Bronchial epithelial cell (primary cell): Measurements from ENCODE around the gene FLCN. TPM values are rescaled to one million over a fixed set of nuclear protein-coding genes. Genes with fewer than 3 reads are reported as not detected.

Source experiments
- DNase-seq: peaks from one replicate; pipeline ENCODE4 v3.0.0-alpha.2; 2010; ENCODE audit warnings: low read depth
- FAIRE-seq: peaks from 2 replicates; lab custom pipeline; 2011; peaks lifted over from hg19 to GRCh38; lab: Jason Lieb, UNC
- H3K27me3 ChIP-seq: 2 replicates; pipeline ENCODE4 v1.5.1; 2011; ENCODE audit warnings: low read length; ENCODE audit not compliant: control insufficient read depth, insufficient read depth
- H3K36me3 ChIP-seq: 2 replicates; pipeline ENCODE4 v1.5.1; 2011; ENCODE audit warnings: low read length; ENCODE audit not compliant: control insufficient read depth, insufficient read depth
- H3K4me3 ChIP-seq: 2 replicates; pipeline ENCODE4 v1.5.1; 2011; ENCODE audit warnings: mild to moderate bottlenecking, low read depth, low read length, control low read depth
- CTCF ChIP-seq: IDR thresholded peaks from 2 replicates; pipeline ENCODE4 v1.5.1; 2011; ENCODE audit warnings: mild to moderate bottlenecking, moderate library complexity, low read length, control low read depth, inconsistent platforms; ENCODE audit not compliant: insufficient read depth, severe bottlenecking
- total RNA-seq: library from RNA; depleted of rRNA; stranded (reverse); fragments of >200 nt; gene quantifications from 2 replicates; pipeline ENCODE4 v1.2.1, GENCODE V29; 2014

FLCN gene
- total RNA-seq, 1 donor from 2014 or later = 51.1 TPM

- DNase-seq (peak; percentile 44), FAIRE-seq (no peak)
- Histone ChIP-seq H3K4me3 (peak overlapping the region; percentile 62), H3K36me3 (no peaks in the 10 kb centered on the region), H3K27me3 (no peaks in the 10 kb centered on the region)
- TF ChIP-seq CTCF = no peak
Observed at GRCh38 chr17:17205368-17206123, 31.4 kb downstream of the FLCN start.

- no peak for FAIRE-seq
- Histone ChIP-seq H3K27me3 (no peaks in the 10 kb centered on the region), H3K36me3 (no peaks in the 10 kb centered on the region), H3K4me3 (peak overlapping the region; percentile 62)
- no peak for TF ChIP-seq CTCF
- DNase-seq = no peak
Observed at GRCh38 chr17:17204635-17205231, 32.2 kb downstream of the FLCN start.

GRCh38 chr17:17204041-17204591, 32.9 kb downstream of the FLCN start:
- H3K36me3 ChIP-seq = no peaks in the 10 kb centered on the region
- no peaks in the 10 kb centered on the region for H3K27me3 ChIP-seq
- TF ChIP-seq CTCF = no peak
- no peak for FAIRE-seq
- DNase-seq = no peak
- H3K4me3 ChIP-seq = no peak overlapping the region

- no peak for TF ChIP-seq CTCF
- no peak for DNase-seq
- Histone ChIP-seq H3K4me3 (no peak overlapping the region), H3K36me3 (no peaks in the 10 kb centered on the region), H3K27me3 (no peaks in the 10 kb centered on the region)
- no peak for FAIRE-seq
Observed at GRCh38 chr17:17203173-17203730, 33.7 kb downstream of the FLCN start.

GRCh38 chr17:17201907-17202306, 35.1 kb downstream of the FLCN start:
- no peak for FAIRE-seq
- no peaks in the 10 kb centered on the region for H3K36me3 ChIP-seq
- no peak for DNase-seq
- no peak for TF ChIP-seq CTCF
- H3K4me3 ChIP-seq = no peak overlapping the region
- no peaks in the 10 kb centered on the region for H3K27me3 ChIP-seq
